Measurements from ENCODE around the gene ZMAT5.
A peak's percentile ranks its signal among the peaks of the same experiment; 100 is the strongest.

ZMAT5 gene

DNA sequence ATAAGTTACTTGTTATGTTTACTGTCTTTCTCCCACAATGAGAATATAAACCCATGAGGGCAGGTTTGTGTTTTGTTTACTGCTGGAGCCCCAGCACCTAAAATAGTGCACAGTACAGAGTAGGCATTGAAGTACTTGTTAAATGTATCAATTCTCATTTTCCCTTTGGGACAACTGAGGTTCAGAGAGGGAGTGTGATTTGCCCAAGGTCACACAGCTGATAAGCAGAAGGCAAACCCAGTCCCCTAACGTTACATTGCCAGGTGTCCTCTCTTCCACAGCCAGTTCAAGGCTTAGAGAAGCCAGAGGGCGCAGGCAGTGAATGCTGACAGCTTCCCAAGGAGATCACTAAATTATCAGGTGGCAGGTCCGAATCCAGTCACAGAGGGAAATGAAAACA, 16.8 kb downstream of the ZMAT5 start:
- in situ Hi-C loops (cut with HindIII; ENCODE audit: low pct_ligation_motif_present, low sequenced_read_pairs), result no loop called here
- TF ChIP-seq, protein P1, sequence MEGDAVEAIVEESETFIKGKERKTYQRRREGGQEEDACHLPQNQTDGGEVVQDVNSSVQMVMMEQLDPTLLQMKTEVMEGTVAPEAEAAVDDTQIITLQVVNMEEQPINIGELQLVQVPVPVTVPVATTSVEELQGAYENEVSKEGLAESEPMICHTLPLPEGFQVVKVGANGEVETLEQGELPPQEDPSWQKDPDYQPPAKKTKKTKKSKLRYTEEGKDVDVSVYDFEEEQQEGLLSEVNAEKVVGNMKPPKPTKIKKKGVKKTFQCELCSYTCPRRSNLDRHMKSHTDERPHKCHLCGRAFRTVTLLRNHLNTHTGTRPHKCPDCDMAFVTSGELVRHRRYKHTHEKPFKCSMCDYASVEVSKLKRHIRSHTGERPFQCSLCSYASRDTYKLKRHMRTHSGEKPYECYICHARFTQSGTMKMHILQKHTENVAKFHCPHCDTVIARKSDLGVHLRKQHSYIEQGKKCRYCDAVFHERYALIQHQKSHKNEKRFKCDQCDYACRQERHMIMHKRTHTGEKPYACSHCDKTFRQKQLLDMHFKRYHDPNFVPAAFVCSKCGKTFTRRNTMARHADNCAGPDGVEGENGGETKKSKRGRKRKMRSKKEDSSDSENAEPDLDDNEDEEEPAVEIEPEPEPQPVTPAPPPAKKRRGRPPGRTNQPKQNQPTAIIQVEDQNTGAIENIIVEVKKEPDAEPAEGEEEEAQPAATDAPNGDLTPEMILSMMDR (IDR thresholded peaks at IDR 0.05; ENCODE audit: low read depth, low read length, missing control alignments), result no peak
- Histone ChIP-seq H3K27ac (no peak overlapping the region), H3K4me3 (ENCODE audit: low read depth, low read length) (no peak overlapping the region), H3K36me3 (replicated peaks) (no peaks in the 10 kb centered on the region), H3K27me3 (replicated peaks) (no peaks in the 10 kb centered on the region)
- no peak for DNase-seq

DNA sequence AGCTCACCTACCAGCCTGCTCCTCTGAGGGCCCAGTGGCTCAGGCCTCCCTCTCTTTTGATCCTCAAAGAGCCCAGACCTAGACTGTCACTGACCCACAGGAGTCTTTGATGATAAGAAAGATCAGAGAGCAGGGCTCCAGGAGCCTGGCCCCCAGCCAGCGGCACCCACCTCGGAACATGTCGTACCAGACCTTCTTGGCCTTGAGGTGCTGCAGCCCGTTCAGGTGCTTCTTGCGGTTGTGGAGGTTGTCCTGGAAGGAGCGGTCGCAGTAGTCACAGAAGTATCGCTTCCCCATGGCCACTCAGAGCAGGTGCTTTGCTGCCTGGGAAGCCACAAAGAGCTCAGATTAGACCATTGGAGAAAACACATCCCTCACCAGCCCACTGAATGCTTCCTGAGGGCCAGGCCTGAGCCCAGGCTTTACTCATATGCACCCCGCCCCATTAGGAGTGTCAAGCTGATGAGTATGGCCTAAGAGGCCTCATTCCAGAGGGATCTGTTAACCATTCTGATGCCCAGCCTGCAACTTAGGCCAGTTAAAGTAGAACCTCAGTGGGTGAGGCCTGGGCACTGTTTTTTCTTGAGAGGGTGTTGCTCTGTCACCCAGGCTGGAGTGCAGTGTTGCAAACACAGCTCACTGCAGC, 18.4 kb downstream of the ZMAT5 start:
- Histone ChIP-seq H3K36me3 (replicated peaks) (no peaks in the 10 kb centered on the region), H3K27me3 (replicated peaks) (no peaks in the 10 kb centered on the region), H3K4me3 (ENCODE audit: low read depth, low read length) (no peak overlapping the region), H3K27ac (no peak overlapping the region)
- TF ChIP-seq, protein P1 (IDR thresholded peaks at IDR 0.05; ENCODE audit: low read depth, low read length, missing control alignments), result no peak
- DNase-seq, result no peak
- in situ Hi-C loops (cut with HindIII; ENCODE audit: low pct_ligation_motif_present, low sequenced_read_pairs), result no loop called here

DNA sequence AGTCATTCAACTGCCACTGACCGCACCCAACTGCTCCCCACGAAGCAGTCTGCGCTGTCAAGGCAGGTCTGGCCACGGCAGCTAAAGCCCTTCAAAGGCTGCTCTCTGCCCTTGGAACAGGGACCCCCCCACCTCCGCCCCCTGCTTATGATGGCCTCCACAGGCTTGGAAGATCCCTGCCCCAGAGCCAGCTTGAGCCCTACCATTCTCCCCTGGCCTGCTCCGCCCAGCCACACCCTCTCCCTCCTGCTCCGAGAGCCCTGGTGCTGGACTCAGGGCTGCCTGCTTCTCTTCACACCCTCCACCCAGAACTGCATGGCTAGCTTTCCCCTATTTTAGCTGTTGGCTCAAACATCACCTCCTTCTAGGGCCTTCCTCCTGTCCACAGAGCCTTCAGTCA, 19.0 kb downstream of the ZMAT5 start:
- no peak for DNase-seq
- Histone ChIP-seq H3K27me3 (replicated peaks) (no peaks in the 10 kb centered on the region), H3K27ac (no peak overlapping the region), H3K4me3 (ENCODE audit: low read depth, low read length) (no peak overlapping the region), H3K36me3 (replicated peaks) (no peaks in the 10 kb centered on the region)
- TF ChIP-seq, protein P1 (IDR thresholded peaks at IDR 0.05; ENCODE audit: low read depth, low read length, missing control alignments), result no peak
- in situ Hi-C loops (cut with HindIII; ENCODE audit: low pct_ligation_motif_present, low sequenced_read_pairs), result no loop called here

DNA sequence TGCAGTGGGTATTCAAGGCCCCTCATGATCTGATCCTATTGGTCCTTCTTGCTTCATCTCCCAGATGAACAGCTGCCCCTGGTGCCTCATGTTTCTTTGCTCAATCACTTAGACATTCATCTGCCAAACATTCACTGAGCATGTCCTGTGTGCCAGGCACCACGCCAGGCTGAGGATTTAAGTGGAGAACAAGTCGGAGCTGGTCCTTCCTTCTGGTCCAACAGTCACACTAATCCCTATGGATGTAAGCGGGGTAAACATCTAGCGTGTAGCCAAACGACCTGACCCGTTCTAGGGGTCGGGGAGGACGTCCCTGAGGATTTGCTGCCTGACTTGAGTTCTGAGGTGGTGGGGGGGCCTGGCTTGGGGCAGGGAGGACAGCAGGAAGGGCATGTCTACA, 21.9 kb downstream of the ZMAT5 start:
- peaks cover 3% of the 10 kb centered on the region for H3K36me3 ChIP-seq (replicated peaks)
- in situ Hi-C loops (cut with HindIII; ENCODE audit: low pct_ligation_motif_present, low sequenced_read_pairs), result no loop called here
- H3K4me3 ChIP-seq (ENCODE audit: low read depth, low read length), result no peak overlapping the region
- peak; percentile 15 for DNase-seq
- H3K27ac ChIP-seq, result no peak overlapping the region
- TF ChIP-seq, protein P1 (IDR thresholded peaks at IDR 0.05; ENCODE audit: low read depth, low read length, missing control alignments), result no peak
- no peaks in the 10 kb centered on the region for H3K27me3 ChIP-seq (replicated peaks)

DNA sequence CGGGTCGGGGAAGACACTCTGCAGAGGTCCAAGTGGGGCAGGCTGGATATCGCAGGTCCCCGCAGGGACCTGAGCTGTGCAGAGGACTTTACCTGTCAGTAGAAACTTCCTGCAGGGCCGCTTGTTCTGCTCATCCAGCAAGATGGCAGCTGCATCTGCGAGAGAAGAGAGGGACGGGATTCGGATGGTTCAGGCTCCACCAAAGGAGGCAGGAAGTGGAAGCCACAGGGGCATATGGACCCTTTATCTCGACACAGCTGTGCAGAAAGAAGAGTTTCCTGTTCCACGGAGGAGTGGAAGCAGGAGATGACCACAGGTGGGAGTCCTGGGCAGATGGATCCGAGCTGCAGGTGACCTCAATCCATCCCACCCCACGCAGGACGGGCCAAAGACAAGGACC, 24.5 kb downstream of the ZMAT5 start:
- Histone ChIP-seq H3K4me3 (ENCODE audit: low read depth, low read length) (no peak overlapping the region), H3K27me3 (replicated peaks) (no peaks in the 10 kb centered on the region), H3K27ac (no peak overlapping the region), H3K36me3 (replicated peaks) (peaks cover 3% of the 10 kb centered on the region)
- in situ Hi-C loops (cut with HindIII; ENCODE audit: low pct_ligation_motif_present, low sequenced_read_pairs), result no loop called here
- TF ChIP-seq, protein P1 (IDR thresholded peaks at IDR 0.05; ENCODE audit: low read depth, low read length, missing control alignments), result no peak
- DNase-seq, result no peak

DNA sequence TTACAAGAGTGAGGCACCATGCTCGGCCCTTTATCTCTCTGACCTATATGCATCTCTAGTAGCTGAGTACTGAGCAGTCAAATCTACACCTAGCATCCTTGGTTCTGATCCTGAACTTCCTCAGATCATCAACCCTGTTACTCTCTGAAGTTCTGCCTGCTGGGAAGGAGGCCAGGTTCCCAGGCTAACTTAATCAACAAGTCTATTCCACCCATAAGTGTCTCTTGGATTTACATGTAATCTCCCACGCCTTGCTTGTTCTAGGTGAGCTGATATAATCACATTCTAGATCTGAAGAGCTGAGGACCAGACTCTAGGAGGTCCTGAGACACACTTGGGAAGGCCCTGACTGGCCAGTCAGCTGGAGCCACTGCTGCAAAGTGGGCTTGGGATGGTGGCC, 24.9 kb downstream of the ZMAT5 start:
- Histone ChIP-seq H3K36me3 (replicated peaks) (peaks cover 3% of the 10 kb centered on the region), H3K4me3 (ENCODE audit: low read depth, low read length) (no peak overlapping the region), H3K27ac (no peak overlapping the region), H3K27me3 (replicated peaks) (no peaks in the 10 kb centered on the region)
- TF ChIP-seq, protein P1 (IDR thresholded peaks at IDR 0.05; ENCODE audit: low read depth, low read length, missing control alignments), result no peak
- in situ Hi-C loops (cut with HindIII; ENCODE audit: low pct_ligation_motif_present, low sequenced_read_pairs), result no loop called here
- DNase-seq, result no peak

Measured in brain microvascular endothelial cell (primary cell).